Activated CD8-positive, alpha-beta memory T cell treated with anti-CD3 and anti-CD28 coated beads for 4 hours (primary cell): ENCODE data around the gene U2AF2.
A peak's percentile ranks its signal among the peaks of the same experiment; 100 is the strongest.

ENCODE experiments used
- DNase-seq, 2 donors: peaks; one replicate each; pipeline ENCODE4 v3.0.0-alpha.2; 2020; ENCODE audit warnings: low read depth in 2 of 2

U2AF2 gene

DNA sequence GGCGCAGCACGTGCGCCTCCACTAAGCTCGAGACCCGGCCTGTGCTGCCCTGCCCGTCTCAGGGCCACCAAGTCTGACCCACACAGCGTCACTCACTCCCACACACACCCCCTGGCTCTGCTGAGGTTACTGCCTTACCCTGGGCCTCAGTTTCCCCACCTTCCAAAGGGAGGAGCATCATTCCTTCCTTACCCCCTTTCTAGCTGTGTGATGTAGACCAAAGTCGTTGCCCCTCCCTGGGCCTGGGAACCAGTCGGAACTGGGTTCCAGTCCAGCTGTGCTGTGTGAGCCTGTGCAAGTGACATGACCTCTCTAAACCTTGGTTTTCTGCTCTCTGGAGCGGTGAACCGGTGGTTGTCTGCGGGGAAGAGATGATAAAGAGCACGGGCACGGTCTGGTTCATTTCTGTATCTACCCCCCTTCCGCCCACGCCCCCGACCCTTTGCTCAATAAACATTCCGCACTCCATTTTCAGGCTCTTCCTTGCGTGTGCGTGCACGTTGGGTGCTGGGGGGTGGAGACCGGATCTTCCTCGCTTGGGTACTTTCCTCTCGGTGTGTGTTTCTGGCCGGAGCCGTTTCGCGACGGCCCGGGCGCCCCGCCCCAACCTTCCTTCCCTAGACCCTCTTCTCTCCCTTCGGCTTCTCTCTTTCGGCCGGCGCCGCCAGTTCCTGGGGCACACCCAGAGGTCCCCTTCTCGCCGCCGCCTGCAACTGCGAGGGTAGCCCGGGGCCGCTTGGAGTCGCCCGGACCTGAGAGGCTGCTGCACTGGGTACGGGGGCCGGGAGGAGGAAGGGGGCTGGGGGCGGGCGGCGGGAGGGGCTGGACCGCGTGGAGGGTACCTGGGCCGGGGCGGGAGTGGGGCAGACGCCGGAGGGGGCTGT is 11.6 kb upstream of the U2AF2 start, which contains the start of gene ZNF581:
TSS of gene ZNF581 (plus strand) at position 647 of the 884 bp plus-strand sequence. CDS start 923 bp downstream, outside the sequence.
- peak; percentile 60 to 69 for DNase-seq

DNA sequence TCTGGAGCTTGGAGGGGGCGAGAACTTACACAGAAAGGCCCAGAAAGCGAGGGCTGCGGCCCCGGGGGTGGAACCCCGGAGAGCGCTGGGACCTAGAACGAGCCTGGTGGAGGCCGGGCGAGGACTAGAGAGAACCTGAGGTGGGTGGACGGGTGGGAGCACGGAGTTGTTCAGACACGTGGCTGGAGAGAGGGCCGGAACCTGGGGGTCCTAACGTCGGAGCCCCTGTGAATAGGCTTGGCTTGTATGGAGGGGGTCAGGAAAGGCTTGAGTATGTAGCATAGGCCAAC is 11.0 kb upstream of the U2AF2 start:
- DNase-seq, result no peak

- DNase-seq, result no peak
These were observed 10.5 kb upstream of the U2AF2 start for GRCh38 chr19:55644191-55644833.

DNA sequence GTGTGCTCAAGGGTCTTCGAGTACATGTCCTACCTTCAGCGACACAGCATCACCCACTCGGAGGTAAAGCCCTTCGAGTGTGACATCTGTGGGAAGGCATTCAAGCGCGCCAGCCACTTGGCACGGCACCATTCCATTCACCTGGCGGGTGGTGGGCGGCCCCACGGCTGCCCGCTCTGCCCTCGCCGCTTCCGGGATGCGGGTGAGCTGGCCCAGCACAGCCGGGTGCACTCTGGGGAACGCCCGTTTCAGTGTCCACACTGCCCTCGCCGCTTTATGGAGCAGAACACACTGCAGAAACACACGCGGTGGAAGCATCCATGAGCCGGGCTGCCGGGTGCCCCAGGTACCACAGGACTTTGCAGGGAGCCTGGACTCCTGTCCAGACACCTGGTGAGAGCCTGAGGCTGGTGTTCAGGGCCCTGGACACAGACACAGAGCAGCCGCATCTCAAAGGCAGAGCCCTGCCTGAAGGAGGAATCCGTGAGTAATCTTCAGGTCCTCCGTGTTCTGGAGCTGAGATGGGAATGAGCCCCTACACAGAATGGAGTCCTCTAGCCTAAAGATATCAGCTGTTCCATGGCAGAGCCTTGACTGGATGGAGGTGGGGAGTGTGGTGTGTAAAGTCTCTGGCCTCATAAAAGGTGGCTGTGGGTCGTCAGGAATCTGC is 9.9 kb upstream of the U2AF2 start:
- DNase-seq, result no peak

DNA sequence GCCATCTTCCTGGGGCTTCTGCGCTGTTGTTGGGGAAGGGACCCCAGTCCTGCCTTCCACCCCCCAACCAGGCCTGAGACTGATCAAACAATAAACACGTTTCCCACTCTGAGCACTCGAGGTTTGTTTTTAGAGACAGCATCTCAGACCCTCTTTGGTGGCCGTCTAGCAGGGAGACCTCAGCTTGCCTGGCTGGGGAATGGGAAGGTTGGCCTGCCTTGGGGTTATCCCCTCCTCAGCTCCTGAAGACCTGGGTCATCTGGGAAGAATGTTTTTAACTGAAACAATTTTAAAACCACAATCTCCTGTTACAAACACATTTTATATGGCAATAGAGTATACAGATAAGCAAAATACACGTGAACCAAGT is 9.3 kb upstream of the U2AF2 start:
- DNase-seq, result no peak

DNA sequence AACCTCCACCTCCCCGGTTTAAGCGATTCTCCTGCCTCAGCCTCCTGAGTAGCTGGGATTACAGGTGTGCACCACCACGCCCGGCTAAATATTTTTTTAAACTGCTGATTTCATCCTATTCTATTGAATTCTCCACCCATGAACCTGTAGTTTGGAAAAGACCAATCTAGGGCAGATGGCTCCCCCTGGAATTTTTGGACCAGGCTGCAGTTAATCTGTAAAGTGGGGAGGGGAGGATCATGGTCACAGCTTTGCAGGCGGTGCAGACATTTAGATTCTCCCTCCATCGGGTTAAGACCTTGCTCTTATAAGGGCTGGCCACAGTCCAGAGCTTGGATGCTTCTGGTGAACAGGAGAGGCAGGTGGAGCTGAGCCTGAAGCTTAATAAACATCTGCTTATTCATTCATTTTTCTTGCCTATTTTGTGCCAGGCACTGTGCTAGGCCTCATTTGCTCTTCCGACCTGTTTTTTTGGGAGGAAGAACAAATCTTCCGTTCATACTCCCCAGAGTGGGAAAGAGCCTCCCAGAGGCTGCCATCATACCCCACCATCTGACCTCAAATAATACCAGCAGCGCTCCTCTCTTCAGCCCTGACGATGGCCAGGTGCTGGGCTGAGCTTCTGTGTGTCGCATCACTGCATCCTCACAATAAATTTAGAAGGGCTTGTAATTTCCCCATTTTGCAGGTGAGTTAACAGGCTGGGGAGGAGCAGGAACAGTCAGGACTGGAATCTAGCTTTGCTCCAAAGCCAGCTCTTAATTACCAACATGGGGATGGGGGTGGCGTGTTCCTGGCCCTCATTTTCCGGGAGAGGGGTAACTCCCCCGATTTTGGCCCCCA is 7.7 kb upstream of the U2AF2 start:
- no peak for DNase-seq

- no peak for DNase-seq
These were observed 6.9 kb upstream of the U2AF2 start, which contains the start of gene CCDC106 for GRCh38 chr19:55647732-55648584. Gene CCDC106 (plus strand): TSS chr19:55648212. CDS start chr19:55649047, 835 bp downstream.

DNA sequence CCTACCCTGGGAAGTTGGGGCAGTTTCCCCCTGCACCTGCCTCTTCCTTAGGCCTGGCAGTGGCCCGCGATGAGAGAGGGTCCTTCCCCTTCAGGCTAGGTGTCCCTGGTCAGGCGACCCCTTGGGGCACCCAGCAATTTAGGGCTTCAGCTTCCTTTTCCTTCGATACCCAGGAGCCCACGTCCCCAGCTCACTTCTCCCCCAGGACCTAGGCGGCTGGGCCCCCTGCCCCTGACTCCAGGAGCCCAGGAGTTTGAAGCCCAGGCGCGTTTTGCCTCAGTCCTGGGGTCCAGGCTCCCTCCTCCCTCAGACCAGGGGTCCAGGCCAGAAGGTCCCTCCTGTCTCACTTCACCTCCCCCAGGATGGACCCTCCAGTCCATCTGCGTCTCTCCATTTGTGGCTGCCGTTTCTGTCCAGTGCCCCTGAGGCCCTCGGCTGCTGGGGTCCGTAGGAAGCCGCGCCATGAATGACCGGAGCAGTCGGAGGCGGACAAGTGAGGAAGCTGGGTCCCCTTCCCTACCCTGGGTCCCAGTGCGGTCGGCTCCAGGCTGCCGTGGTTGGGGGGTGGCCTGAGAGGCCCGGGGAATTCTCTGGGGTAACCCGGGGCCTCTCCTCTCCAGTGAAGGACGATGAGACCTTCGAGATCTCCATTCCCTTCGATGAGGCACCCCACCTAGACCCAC is 6.1 kb upstream of the U2AF2 start:
- DNase-seq, result no peak

DNA sequence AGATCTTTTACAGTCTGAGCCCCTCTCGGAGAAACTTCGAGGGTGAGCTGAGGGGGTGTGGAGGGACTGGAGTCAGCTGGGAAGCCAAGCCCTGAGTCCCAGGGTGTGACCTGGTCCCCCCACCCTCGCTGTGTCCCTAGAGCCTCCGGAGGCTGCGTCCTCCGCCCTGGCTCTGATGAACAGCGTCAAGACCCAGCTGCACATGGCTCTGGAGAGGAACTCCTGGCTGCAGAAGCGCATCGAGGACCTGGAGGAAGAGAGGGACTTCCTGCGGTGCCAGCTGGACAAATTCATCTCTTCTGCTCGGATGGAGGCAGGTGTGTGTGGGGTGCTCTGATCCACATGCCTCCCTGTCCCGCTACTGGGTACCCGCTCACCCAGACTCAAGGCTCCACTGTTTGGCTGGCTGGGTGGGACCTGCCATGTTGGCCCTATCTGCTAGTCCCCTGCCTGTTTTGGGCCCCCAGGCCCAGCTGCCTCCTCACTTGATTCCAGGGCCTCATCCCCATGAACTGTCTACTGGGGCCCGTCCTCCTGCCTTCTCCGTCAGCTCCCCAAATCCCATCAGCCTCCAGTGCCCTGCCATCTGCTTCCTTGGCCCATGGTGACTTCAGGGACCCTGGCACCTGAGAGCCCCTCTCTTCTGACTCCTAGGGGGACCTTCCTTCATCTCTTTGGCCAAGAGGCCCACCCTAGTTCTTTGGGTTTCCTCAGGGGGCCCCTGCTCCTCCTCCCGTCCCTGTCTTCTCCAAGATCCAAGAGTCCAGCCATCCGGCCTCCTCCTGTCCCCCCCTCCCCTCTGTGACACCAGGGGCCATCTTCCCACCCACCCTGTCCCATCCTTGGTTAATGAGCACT is 5.3 kb upstream of the U2AF2 start:
- DNase-seq, result no peak

DNA sequence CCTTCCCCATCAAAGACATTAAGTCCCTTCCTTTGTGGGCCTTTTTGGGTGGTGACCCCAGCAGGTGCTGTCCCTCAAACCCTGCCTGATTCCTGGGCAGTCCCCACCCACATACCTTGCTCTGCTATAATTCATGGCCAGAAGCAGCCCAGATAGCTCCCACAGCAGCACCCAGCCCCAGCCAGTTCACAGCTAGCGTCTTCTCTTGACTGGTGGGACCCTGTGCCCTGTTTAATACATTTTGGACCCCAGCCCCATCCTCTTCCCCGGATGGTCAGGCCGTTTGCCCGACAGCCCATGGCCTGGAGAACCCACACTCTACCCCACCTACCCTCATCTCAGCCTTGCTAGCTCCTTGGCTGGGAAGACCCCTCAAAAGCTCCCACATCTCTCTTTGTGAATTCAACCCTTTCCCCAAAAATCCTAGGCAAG is 4.7 kb upstream of the U2AF2 start:
- no peak for DNase-seq

DNA sequence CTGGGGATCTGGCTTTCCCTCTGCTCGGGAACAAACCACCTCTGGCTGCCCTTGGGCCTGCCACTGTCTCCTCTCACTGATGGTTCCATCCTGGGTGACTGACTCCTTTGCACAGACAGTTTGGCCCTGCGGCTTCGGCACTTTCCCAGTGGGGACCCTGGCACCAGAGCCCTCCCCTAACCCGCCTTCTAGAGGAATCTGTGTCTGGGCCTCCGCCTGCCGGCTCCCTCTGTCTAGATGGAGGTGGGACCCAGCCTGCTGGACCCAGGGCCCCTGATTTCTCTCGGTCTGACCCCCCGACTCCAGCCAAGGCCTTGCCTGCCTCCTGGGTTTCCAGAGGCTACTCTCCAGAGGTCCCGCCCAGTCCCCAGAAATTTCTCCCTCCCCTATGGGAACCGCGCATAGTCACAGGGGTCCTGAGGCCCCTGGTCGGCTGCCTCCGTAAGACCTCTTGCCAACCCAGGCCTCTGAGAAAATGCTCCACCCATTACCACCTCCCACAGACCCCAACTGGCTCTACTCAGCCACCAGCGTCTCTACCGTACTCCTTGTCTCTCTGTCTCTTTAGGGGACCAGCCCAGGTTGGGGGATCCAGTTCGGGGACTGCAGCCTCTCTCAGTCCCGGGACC is 4.1 kb upstream of the U2AF2 start:
- no peak for DNase-seq

GRCh38 chr19:55651236-55651635 is 3.6 kb upstream of the U2AF2 start:
- DNase-seq, result no peak

- no peak for DNase-seq
These were observed 2.3 kb upstream of the U2AF2 start for GRCh38 chr19:55652311-55653128.

- peak; percentile 99 for DNase-seq
These were observed 1.0 kb upstream of the U2AF2 start for GRCh38 chr19:55653651-55654322.

DNA sequence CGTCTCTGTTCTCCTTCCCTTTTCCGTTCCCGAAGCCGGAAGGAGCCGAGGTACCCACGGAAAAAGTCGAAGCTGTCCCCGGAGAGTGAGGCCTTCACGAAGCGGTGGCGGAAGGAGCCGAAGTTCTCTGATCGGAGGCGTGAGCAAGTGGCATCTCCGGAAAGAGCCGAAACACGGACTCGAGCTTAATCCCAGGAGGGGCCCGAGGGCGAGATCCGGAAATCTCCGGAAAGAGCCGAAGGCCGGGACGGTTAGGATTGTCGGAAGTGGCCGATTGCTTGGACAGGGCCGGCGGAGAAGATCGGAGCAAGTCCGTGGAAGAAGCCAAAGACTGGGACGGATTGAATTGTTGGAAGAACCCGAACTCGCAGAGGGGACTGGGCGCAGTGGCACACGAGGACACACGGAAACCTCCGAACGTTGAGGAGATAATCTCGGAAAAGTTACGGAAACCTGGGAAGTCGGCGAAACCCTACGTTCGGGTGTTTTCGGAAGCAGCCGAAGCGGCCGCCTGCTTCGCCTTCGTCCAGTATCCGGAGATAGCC is 440 bp upstream of the U2AF2 start:
- peak; percentile 95 to 98 for DNase-seq

DNA sequence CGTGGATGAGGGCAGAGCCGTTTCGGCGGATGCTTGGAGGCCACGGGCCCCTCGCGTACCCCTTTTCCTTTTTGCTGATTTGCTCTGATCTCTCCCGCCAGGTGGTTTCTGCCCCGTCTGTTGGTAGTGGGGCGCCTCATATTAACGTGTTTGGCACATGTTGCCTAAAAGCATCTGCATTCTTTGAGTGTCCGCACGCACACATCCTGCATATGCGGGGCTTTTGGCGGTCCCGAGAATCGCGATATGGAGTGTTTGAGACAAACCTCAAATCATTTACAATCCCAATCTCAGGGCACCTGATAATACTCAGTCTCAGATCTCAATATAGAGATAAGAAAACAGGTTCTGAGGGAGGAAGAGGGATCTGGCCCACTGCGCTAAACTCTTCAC is 809 bp downstream of the U2AF2 start:
- DNase-seq, result no peak

DNA sequence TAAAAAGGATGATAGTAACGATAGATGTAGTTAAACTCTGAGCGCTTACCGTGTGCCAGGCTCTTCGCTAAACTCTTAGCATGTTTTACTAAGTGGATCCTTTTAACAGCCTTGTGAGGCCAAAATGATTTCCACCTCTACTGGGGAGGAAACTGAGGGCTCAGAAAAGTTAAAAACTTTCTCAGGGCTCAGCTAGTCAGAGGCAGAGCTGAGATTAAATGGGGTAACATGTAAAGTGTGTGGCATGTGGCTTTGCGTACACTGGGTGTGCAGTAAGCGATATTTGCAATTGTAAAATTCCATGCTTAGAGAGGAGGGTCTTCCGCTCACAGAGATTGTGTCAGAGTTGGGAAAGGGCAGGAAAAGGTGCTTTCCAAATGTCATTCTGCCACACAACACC is 1.7 kb downstream of the U2AF2 start:
- no peak for DNase-seq
